Ectodermal cell (in vitro differentiated cells): ENCODE data around the gene RAB6B.

Experiments used
- H3K27ac ChIP-seq: 2 replicates; pipeline ENCODE4 v1.7.0; 2013; ENCODE audit warnings: mild to moderate bottlenecking, low read depth, low read length; ENCODE audit not compliant: insufficient read depth, poor library complexity, severe bottlenecking
- H3K27me3 ChIP-seq: 2 replicates; pipeline ENCODE4 v1.7.0; 2013; ENCODE audit warnings: mild to moderate bottlenecking, low read length; ENCODE audit not compliant: insufficient read depth, control insufficient read depth, poor library complexity, severe bottlenecking
- H3K36me3 ChIP-seq: one replicate; pipeline ENCODE4 v1.7.0; 2013; ENCODE audit warnings: low read length; ENCODE audit not compliant: control insufficient read depth, insufficient read depth
- H3K4me1 ChIP-seq: one replicate; pipeline ENCODE4 v1.7.0; 2013; ENCODE audit warnings: low read length; ENCODE audit not compliant: control insufficient read depth, insufficient read depth
- H3K4me3 ChIP-seq: 2 replicates; pipeline ENCODE4 v1.7.0; 2013; ENCODE audit warnings: low read depth, low read length, control low read depth; ENCODE audit not compliant: insufficient read depth
- H3K9me3 ChIP-seq: 2 replicates; pipeline ENCODE4 v1.7.0; 2013; ENCODE audit warnings: mild to moderate bottlenecking, low read length, moderate library complexity; ENCODE audit not compliant: control insufficient read depth
- WGBS, 2 experiments: methylation state at CpG; one replicate each; pipeline ENCODE4 v1.1.7; 2013; ENCODE audit warnings: missing lambda C conversion rate in 2 of 2; 5-methylcytosine and 5-hydroxymethylcytosine counted together

The RAB6B gene

DNA sequence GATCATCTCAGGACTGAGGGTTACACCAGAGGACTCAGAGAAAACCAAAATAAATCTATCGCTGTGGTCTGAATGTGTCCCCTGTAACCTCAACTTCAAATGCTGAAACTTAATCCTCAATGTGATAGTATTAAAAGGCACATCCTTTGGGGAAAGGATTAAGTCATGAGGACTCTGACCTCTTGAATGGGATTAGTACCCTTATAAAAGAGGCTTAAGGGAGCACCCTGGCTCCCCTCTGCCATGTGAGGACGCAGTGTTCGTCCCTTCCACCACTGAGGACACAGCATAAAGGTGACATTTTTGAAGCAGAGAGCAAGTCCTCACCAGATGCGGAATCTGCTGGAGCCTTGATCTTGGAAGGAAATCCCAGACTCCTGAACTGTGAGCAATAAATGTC lies 50.6 kb downstream of the RAB6B start:
- H3K27me3 ChIP-seq, result no peaks in the 10 kb centered on the region
- no peaks in the 10 kb centered on the region for H3K36me3 ChIP-seq
- no peaks in the 10 kb centered on the region for H3K9me3 ChIP-seq
- no peak overlapping the region for H3K27ac ChIP-seq
- 54 to 75% methylated on average over 4 of the region's 4 CpGs for WGBS, 2 experiments
- no peaks in the 10 kb centered on the region for H3K4me1 ChIP-seq
- H3K4me3 ChIP-seq, result no peak overlapping the region

- Histone ChIP-seq H3K4me3 (no peak overlapping the region), H3K27me3 (no peaks in the 10 kb centered on the region), H3K4me1 (no peaks in the 10 kb centered on the region), H3K36me3 (no peaks in the 10 kb centered on the region), H3K27ac (no peak overlapping the region), H3K9me3 (no peaks in the 10 kb centered on the region)
- WGBS, 2 experiments, result 94 to 96% methylated on average over 7 of the region's 7 CpGs
Observed at GRCh38 chr3:133843634-133844033, 52.0 kb downstream of the RAB6B start.

DNA sequence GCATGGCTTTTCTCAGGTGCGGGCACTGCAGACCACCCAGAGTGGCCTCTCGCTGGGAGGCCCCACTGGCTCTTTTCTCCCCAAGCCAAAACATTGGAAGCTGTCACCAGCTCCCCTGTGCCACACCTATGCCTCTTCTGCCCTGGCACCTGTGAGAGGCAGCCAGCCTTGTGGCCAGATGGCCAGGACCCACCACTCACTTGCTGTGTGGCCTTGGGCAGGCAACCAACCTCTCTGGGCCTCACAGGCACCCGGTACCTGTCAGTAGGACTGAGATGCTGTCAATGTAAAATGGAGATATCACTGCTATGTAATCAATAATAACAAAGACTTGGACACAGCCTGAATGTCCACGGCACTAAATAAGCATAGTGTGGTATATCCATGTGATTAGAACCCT lies 53.5 kb downstream of the RAB6B start:
- Histone ChIP-seq H3K27ac (no peak overlapping the region), H3K4me1 (no peaks in the 10 kb centered on the region), H3K27me3 (no peaks in the 10 kb centered on the region), H3K4me3 (no peak overlapping the region), H3K36me3 (no peaks in the 10 kb centered on the region), H3K9me3 (no peaks in the 10 kb centered on the region)
- 90 to 96% methylated on average over 3 to 4 of the region's 4 CpGs for WGBS, 2 experiments

- Histone ChIP-seq H3K27me3 (no peaks in the 10 kb centered on the region), H3K36me3 (no peaks in the 10 kb centered on the region), H3K4me1 (no peaks in the 10 kb centered on the region), H3K9me3 (no peaks in the 10 kb centered on the region), H3K4me3 (no peak overlapping the region), H3K27ac (no peak overlapping the region)
- WGBS, 2 experiments, result 95% methylated on average over 8 of the region's 8 CpGs
Observed at GRCh38 chr3:133841196-133841595, 54.5 kb downstream of the RAB6B start.

DNA sequence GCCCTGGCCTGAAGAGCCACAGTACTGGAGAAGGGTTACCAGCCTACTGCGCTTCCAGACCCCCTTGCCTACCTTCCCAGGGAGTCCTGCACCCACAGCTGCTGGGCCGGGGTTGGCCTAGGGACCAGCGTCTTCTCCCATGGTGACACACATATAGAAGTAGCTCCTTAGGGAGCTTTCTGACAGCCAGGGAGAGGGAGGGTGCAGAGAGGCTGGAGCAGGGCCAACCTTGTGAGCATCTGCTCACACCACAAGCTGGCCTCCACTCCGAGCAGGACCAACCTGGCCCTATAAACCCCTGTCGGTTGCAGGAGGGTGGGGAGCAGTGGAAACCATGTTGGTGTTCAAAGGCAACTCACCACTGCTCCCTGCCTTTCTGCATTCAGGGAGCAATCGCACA lies 54.9 kb downstream of the RAB6B start:
- Histone ChIP-seq H3K4me3 (no peak overlapping the region), H3K36me3 (no peaks in the 10 kb centered on the region), H3K4me1 (no peaks in the 10 kb centered on the region), H3K9me3 (no peaks in the 10 kb centered on the region), H3K27me3 (no peaks in the 10 kb centered on the region), H3K27ac (no peak overlapping the region)
- 93 to 98% methylated on average over 6 of the region's 6 CpGs for WGBS, 2 experiments

- no peaks in the 10 kb centered on the region for H3K27me3 ChIP-seq
- H3K4me3 ChIP-seq, result no peak overlapping the region
- no peaks in the 10 kb centered on the region for H3K4me1 ChIP-seq
- H3K36me3 ChIP-seq, result no peaks in the 10 kb centered on the region
- H3K27ac ChIP-seq, result no peak overlapping the region
- H3K9me3 ChIP-seq, result no peaks in the 10 kb centered on the region
- 92 to 93% methylated on average over 9 of the region's 9 CpGs for WGBS, 2 experiments
Observed at GRCh38 chr3:133840055-133840737, 55.5 kb downstream of the RAB6B start.

- WGBS, 2 experiments, result 94% methylated on average over 12 of the region's 12 CpGs
Observed at GRCh38 chr3:133838916-133839800, 56.5 kb downstream of the RAB6B start.

DNA sequence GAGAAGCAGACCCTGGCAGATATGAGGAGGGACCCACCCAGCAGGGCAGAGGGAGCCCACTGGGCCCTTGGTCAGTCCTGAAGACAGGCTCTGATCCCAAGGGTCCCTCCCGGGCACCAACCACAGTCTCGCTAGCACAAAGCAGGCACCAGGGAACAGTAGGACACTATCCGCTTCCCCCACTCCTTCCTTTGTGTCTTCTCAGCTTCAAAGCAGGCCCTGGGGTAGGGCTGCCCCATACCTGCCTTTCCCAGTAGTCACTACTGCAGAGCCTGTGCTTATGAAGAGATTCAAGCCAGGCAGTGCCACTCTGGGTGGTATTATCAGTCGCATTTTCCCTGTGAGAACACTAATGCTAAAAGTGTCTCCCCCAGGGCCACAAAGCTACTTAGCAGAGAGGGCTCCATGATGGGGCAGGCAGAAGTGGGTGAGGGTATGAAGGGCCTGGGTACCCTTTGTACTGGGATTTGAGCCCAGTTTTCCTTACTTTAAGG lies 57.3 kb downstream of the RAB6B start:
- Histone ChIP-seq H3K4me3 (no peak overlapping the region), H3K27ac (no peak overlapping the region)

More at GRCh38 chr3:133838916-133839800, 56.5 kb downstream of the RAB6B start:
- Histone ChIP-seq H3K4me3 (no peak overlapping the region), H3K4me1 (no peaks in the 10 kb centered on the region), H3K27me3 (no peaks in the 10 kb centered on the region), H3K27ac (no peak overlapping the region), H3K36me3 (no peaks in the 10 kb centered on the region), H3K9me3 (no peaks in the 10 kb centered on the region)

DNA sequence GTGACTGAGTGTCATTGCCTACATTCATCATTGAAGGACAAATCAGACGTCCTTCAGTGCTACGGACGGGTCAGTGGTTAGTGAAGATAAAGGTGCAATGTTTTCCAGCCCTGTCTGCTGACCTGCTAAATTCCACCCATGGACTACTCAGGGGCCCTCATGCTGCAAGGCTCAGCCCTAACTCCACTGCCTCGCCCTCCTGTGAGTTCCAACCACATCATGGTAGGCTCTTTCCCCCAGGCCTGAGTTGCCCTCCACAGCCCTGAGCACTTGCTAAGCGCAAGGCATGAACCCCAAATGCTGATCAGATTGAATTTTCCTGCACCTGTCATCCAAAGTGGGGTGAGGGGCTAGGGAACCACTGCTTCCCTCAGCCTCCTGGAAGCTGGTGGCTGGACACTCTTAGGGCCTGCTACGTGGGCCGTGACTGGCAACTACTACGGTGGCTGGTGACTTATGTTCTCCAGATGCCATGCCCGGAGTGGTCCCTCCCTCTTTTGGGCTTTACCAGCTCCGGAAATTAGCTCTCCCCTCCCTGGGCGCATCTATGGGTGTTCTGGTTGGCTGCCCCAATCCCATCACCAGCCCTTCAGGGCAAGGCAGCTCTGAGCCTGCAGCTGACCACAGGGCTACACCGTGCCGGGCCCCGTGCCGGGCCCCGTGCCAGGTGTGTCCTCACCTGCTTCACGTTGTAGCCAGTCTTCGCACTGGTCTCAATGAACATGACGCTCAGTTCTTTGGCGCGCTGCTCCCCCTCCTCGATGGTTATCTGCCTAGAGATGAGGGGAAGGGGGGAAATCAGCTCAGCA lies 58.0 kb downstream of the RAB6B start:
- no peak overlapping the region for H3K4me3 ChIP-seq
- H3K27me3 ChIP-seq, result no peaks in the 10 kb centered on the region
- H3K27ac ChIP-seq, result no peak overlapping the region
- no peaks in the 10 kb centered on the region for H3K9me3 ChIP-seq
- H3K36me3 ChIP-seq, result no peaks in the 10 kb centered on the region
- H3K4me1 ChIP-seq, result no peaks in the 10 kb centered on the region
- 93 to 95% methylated on average over 22 of the region's 22 CpGs for WGBS, 2 experiments

More for the DNA sequence above, 57.3 kb downstream of the RAB6B start:
- H3K9me3 ChIP-seq, result no peaks in the 10 kb centered on the region
- H3K27me3 ChIP-seq, result no peaks in the 10 kb centered on the region
- no peaks in the 10 kb centered on the region for H3K4me1 ChIP-seq
- no peaks in the 10 kb centered on the region for H3K36me3 ChIP-seq
- WGBS, 2 experiments, result 94% methylated on average over 4 of the region's 4 CpGs
